ENCODE results near the gene ST6GALNAC4.

DNA sequence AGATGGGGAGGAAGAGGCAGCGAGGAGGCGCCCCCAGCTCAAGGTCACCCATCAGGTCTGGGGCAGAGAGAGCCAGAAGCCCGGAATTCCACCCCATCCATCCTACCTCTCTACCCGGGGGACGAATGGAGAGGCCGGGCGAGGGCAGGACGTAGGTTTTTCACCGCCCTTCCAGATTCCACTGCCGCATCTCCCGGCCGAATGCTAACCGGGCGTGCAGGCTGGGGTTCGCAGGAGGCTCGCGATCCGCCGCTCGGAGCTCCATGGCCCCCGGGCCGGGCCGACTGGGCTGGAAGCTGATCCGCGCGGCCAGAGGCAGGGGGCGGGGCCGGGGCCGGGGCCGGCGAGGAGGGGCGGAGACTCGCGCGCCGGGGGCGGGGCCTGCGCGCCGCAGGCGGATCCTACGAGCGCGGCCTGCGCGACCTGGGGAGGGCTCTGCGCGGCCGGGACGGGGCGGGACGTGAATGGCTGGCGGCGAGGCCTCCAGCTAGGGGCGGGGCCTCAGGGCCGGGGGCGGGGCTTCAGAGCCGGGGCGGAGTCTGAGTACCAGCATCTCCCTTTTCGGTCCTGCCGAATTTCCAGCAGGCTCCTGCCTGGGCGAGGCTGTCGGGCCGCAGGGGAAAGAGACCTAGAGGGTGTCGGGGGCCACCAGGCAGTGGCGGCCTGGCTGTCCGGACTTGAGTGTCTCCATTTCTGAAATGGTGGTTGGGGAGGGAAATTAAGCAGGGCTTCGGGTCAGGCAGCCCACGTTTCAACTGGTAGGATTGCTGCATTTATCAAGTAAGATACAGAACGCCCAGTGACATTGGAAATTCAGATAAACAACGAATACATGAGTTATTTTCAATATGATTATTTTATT is at the start of gene ST6GALNAC4:
- no peak for TF ChIP-seq SIN3A (IDR thresholded peaks at IDR 0.05; ENCODE audit: borderline replicate concordance, insufficient read depth, low read length)
- TF ChIP-seq, protein P1, sequence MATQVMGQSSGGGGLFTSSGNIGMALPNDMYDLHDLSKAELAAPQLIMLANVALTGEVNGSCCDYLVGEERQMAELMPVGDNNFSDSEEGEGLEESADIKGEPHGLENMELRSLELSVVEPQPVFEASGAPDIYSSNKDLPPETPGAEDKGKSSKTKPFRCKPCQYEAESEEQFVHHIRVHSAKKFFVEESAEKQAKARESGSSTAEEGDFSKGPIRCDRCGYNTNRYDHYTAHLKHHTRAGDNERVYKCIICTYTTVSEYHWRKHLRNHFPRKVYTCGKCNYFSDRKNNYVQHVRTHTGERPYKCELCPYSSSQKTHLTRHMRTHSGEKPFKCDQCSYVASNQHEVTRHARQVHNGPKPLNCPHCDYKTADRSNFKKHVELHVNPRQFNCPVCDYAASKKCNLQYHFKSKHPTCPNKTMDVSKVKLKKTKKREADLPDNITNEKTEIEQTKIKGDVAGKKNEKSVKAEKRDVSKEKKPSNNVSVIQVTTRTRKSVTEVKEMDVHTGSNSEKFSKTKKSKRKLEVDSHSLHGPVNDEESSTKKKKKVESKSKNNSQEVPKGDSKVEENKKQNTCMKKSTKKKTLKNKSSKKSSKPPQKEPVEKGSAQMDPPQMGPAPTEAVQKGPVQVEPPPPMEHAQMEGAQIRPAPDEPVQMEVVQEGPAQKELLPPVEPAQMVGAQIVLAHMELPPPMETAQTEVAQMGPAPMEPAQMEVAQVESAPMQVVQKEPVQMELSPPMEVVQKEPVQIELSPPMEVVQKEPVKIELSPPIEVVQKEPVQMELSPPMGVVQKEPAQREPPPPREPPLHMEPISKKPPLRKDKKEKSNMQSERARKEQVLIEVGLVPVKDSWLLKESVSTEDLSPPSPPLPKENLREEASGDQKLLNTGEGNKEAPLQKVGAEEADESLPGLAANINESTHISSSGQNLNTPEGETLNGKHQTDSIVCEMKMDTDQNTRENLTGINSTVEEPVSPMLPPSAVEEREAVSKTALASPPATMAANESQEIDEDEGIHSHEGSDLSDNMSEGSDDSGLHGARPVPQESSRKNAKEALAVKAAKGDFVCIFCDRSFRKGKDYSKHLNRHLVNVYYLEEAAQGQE (IDR thresholded peaks at IDR 0.05; ENCODE audit: insufficient read depth in 1 of 2, low read depth in 2 of 2, low read length in 2 of 2), result no peak

All from PFSK-1 (cell line).